Esophagus (tissue), 2 donors: ENCODE measurements around the gene ATP8B1. TPM values are rescaled to one million over a fixed set of nuclear protein-coding genes. Genes with fewer than 3 reads are reported as not detected.
"Not testable (repeated sequence)": the region's sequence is repeated elsewhere in the genome, so short reads cannot be mapped to it uniquely, and the experiment has no call there.

Experiments used
- H3K27ac ChIP-seq, 2 donors: one replicate each; pipeline ENCODE4 v1.5.1; 2013; ENCODE audit warnings: low read depth in 2 of 2, mild to moderate bottlenecking in 2 of 2, inconsistent platforms in 1 of 2, low read length in 1 of 2, moderate library complexity in 1 of 2
- H3K27me3 ChIP-seq, 2 donors: one replicate each; pipeline ENCODE4 v1.6.1; 2013; ENCODE audit warnings: low read length in 2 of 2, control low read depth in 1 of 2, mild to moderate bottlenecking in 1 of 2; ENCODE audit not compliant: insufficient read depth in 2 of 2, control insufficient read depth in 1 of 2
- H3K36me3 ChIP-seq, 2 donors: one replicate each; pipeline ENCODE4 v1.6.1; 2013; ENCODE audit warnings: low read length in 1 of 2; ENCODE audit not compliant: control insufficient read depth in 2 of 2, insufficient read depth in 2 of 2
- H3K4me1 ChIP-seq, 2 donors: one replicate each; pipeline ENCODE4 v1.6.1; 2013; ENCODE audit warnings: low read length in 1 of 2; ENCODE audit not compliant: control insufficient read depth in 2 of 2, insufficient read depth in 2 of 2
- H3K4me3 ChIP-seq, 2 donors: one replicate each; pipeline ENCODE4 v1.5.1; 2013; ENCODE audit warnings: low read length in 2 of 2, mild to moderate bottlenecking in 2 of 2, low read depth in 1 of 2, moderate library complexity in 1 of 2
- H3K9me3 ChIP-seq, 2 donors: one replicate each; pipeline ENCODE4 v1.6.1; 2013; ENCODE audit warnings: mild to moderate bottlenecking in 2 of 2, low read depth in 1 of 2, low read length in 1 of 2, moderate library complexity in 1 of 2; ENCODE audit not compliant: control insufficient read depth in 2 of 2, insufficient read depth in 1 of 2
- WGBS, 2 donors: extraction: QIAGEN DNeasy Blood & Tissue Kit; methylation state at CpG; one replicate each; pipeline ENCODE4 v1.1.7; 2013; 5-methylcytosine and 5-hydroxymethylcytosine counted together
- polyA plus RNA-seq, 2 donors: library from polyadenylated mRNA; stranded (reverse); fragments of 200-250 nt; gene quantifications; one replicate each; pipeline ENCODE4 v1.2.3, GENCODE V29; 2013
- donor health status: healthy with polysubstance abuse.
- donor health status: Bipolar disorder and iron deficiency.

ATP8B1 gene
- polyA plus RNA-seq, result 10 to 100 TPM in 1 of 2 donors, 1 to 10 TPM in 1; 8.0 to 12.9 TPM

- no peaks in the 10 kb centered on the region for H3K27me3 ChIP-seq
- H3K4me1 ChIP-seq, result peaks cover 3 to 5% of the 10 kb centered on the region in 2 donors
- H3K36me3 ChIP-seq, result no peaks in the 10 kb centered on the region
- no peaks in the 10 kb centered on the region for H3K9me3 ChIP-seq
- 2% methylated on average over 72 to 77 of the region's 77 CpGs for WGBS, 2 donors
- peak within 1 kb of the TSS; percentile 92 to 95 for H3K27ac ChIP-seq
- peak within 1 kb of the TSS; percentile 89 to 90 for H3K4me3 ChIP-seq
These were observed at the start of gene ATP8B1 for GRCh38 chr18:57803103-57803969. Gene ATP8B1 (minus strand): TSS chr18:57803315. CDS start chr18:57731807, 71,508 bp downstream.

GRCh38 chr18:57850063-57850462, 46.9 kb upstream of the ATP8B1 start:
- Histone ChIP-seq H3K4me1 (no peaks in the 10 kb centered on the region), H3K9me3 (no peaks in the 10 kb centered on the region), H3K4me3 (no peak overlapping the region), H3K36me3 (no peaks in the 10 kb centered on the region), H3K27me3 (no peaks in the 10 kb centered on the region), H3K27ac (no peak overlapping the region)
- 72 to 74% methylated on average over 3 of the region's 3 CpGs for WGBS, 2 donors

GRCh38 chr18:57848374-57848773, 45.3 kb upstream of the ATP8B1 start:
- H3K9me3 ChIP-seq, H3K4me3 ChIP-seq, H3K36me3 ChIP-seq, H3K27ac ChIP-seq, H3K4me1 ChIP-seq, H3K27me3 ChIP-seq: not testable (repeated sequence)
- 93 to 100% methylated on average over 1 of the region's 1 CpG for WGBS, 2 donors

- not testable (repeated sequence) for H3K27me3 ChIP-seq, H3K4me1 ChIP-seq, H3K27ac ChIP-seq, H3K36me3 ChIP-seq, H3K9me3 ChIP-seq, H3K4me3 ChIP-seq
- 85 to 96% methylated on average over 2 of the region's 2 CpGs for WGBS, 2 donors
These were observed 44.3 kb upstream of the ATP8B1 start for GRCh38 chr18:57847431-57847830.

GRCh38 chr18:57846258-57846657, 43.1 kb upstream of the ATP8B1 start:
- no peak overlapping the region for H3K27ac ChIP-seq
- no peak overlapping the region for H3K4me3 ChIP-seq
- H3K27me3 ChIP-seq, result no peaks in the 10 kb centered on the region
- no peaks in the 10 kb centered on the region for H3K9me3 ChIP-seq
- no peaks in the 10 kb centered on the region for H3K4me1 ChIP-seq
- H3K36me3 ChIP-seq, result no peaks in the 10 kb centered on the region
- WGBS, 2 donors, result 32 to 36% methylated on average over 1 of the region's 1 CpG

GRCh38 chr18:57845605-57846074, 42.5 kb upstream of the ATP8B1 start:
- no peak overlapping the region for H3K4me3 ChIP-seq
- no peaks in the 10 kb centered on the region for H3K27me3 ChIP-seq
- no peak overlapping the region for H3K27ac ChIP-seq
- H3K36me3 ChIP-seq, result no peaks in the 10 kb centered on the region
- no peaks in the 10 kb centered on the region for H3K4me1 ChIP-seq
- H3K9me3 ChIP-seq, result no peaks in the 10 kb centered on the region
- WGBS, 2 donors, result 74 to 78% methylated on average over 3 of the region's 3 CpGs

GRCh38 chr18:57844319-57844718, 41.2 kb upstream of the ATP8B1 start:
- Histone ChIP-seq H3K4me1 (no peaks in the 10 kb centered on the region), H3K27me3 (no peaks in the 10 kb centered on the region), H3K9me3 (no peaks in the 10 kb centered on the region), H3K27ac (no peak overlapping the region), H3K36me3 (no peaks in the 10 kb centered on the region), H3K4me3 (no peak overlapping the region)
- WGBS, 2 donors, result 88% methylated on average over 7 of the region's 7 CpGs

- Histone ChIP-seq H3K27me3 (no peaks in the 10 kb centered on the region), H3K27ac (no peak overlapping the region), H3K36me3 (no peaks in the 10 kb centered on the region), H3K4me1 (no peaks in the 10 kb centered on the region), H3K9me3 (no peaks in the 10 kb centered on the region), H3K4me3 (no peak overlapping the region)
- WGBS, 2 donors, result 82 to 92% methylated on average over 5 of the region's 5 CpGs
These were observed 40.3 kb upstream of the ATP8B1 start for GRCh38 chr18:57843386-57843785.

- 73 to 74% methylated on average over 2 of the region's 2 CpGs for WGBS, 2 donors
- H3K4me1 ChIP-seq, result no peaks in the 10 kb centered on the region
- no peaks in the 10 kb centered on the region for H3K9me3 ChIP-seq
- H3K27ac ChIP-seq, result no peak overlapping the region
- H3K36me3 ChIP-seq, result no peaks in the 10 kb centered on the region
- H3K27me3 ChIP-seq, result no peaks in the 10 kb centered on the region
- H3K4me3 ChIP-seq, result no peak overlapping the region
These were observed 38.5 kb upstream of the ATP8B1 start for GRCh38 chr18:57841568-57841967.

GRCh38 chr18:57839942-57840381, 36.8 kb upstream of the ATP8B1 start:
- no peaks in the 10 kb centered on the region for H3K27me3 ChIP-seq
- no peak overlapping the region for H3K4me3 ChIP-seq
- WGBS, 2 donors, result 82 to 87% methylated on average over 6 of the region's 6 CpGs
- H3K4me1 ChIP-seq, result no peaks in the 10 kb centered on the region
- H3K27ac ChIP-seq, result no peak overlapping the region
- H3K36me3 ChIP-seq, result no peaks in the 10 kb centered on the region
- H3K9me3 ChIP-seq, result no peaks in the 10 kb centered on the region
